Measurements from ENCODE around the gene KRTAP5-10.

- TF ChIP-seq CTCF (IDR thresholded peaks at IDR 0.05; ENCODE audit: control extremely low read depth in 1 of 3, insufficient read depth in 1 of 3, low read depth in 1 of 3, low read length in 3 of 3) (no peak), TBP (IDR thresholded peaks at IDR 0.05; ENCODE audit: low read depth, low read length) (no peak), BCL11A (IDR thresholded peaks at IDR 0.05; ENCODE audit: low read depth in 2 of 2, low read length in 2 of 2) (no peak), EGR1 (IDR thresholded peaks at IDR 0.05; ENCODE audit: borderline replicate concordance, low read depth, low read length) (no peak), EZH2 (IDR thresholded peaks at IDR 0.05; ENCODE audit: low read depth, low read length, severe bottlenecking) (no peak), SUZ12 (IDR thresholded peaks at IDR 0.05; ENCODE audit: low read length) (no peak), E2F6 (IDR thresholded peaks at IDR 0.05) (no peak), JUND (IDR thresholded peaks at IDR 0.05; ENCODE audit: low read length) (no peak), CEBPB (IDR thresholded peaks at IDR 0.05; ENCODE audit: low read depth, low read length) (no peak), POLR2A (IDR thresholded peaks at IDR 0.05; ENCODE audit: control extremely low read depth in 1 of 2, low read depth in 2 of 2, low read length in 2 of 2) (no peak), POLR2AphosphoS5 (IDR thresholded peaks at IDR 0.05; ENCODE audit: low read depth, low read length) (no peak)
These were observed 6.4 kb upstream of the KRTAP5-10 start for GRCh38 chr11:71558996-71559395.
